Measurements from ENCODE around the gene DMAC2L.
A peak's percentile ranks its signal among the peaks of the same experiment; 100 is the strongest.

DMAC2L gene

DNA sequence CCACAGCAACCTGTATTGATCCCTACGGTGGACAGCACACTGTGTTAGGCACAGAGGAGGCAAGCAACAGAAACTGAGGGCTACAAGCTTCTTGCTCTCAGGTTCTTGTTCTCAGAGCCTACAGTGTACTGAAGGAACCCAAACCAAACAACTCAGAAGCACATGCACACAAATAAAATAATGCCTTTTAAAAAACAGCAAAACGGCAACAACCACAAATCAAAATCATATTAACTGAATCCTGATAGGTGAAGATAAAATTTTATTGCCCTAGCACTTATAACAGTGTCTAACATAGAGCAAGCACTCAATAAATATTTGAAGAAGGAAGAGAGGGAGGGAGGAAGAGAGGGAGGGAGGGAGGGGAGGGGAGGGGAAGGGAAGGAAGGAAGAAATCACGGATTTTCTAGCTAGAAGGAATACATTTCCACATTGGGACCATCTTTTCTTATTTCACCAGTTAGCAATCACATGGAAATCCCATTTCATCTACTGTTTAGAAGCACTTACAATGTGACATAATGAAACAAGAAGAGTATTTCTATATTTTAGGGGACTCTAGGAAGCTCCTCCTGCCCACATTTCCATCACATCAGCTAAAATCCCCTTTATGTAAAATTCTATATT lies 27.2 kb downstream of the DMAC2L start:
- no peak overlapping the region for H3K27ac ChIP-seq (ENCODE audit: low read depth, low read length)
- H2BK120ac ChIP-seq (ENCODE audit: insufficient read depth, low read length, poor library complexity), result no peak overlapping the region
- no peak overlapping the region for H4K8ac ChIP-seq (ENCODE audit: low read depth, low read length)
- no peak overlapping the region for H4K12ac ChIP-seq (ENCODE audit: low read depth, low read length)
- H3K23ac ChIP-seq (ENCODE audit: low read length), result no peak overlapping the region
- DNase-seq, result no peak
- H2AFZ ChIP-seq (ENCODE audit: insufficient read depth, low read length, poor library complexity), result no peak overlapping the region
- H2BK12ac ChIP-seq (ENCODE audit: low read length), result no peak overlapping the region
- no peak overlapping the region for H2AK5ac ChIP-seq (ENCODE audit: low read length)
- no peak overlapping the region for H2BK5ac ChIP-seq (ENCODE audit: low read depth, low read length, poor library complexity)
- H3K4me1 ChIP-seq (ENCODE audit: control insufficient read depth in 1 of 2, insufficient read depth in 2 of 2, low read length in 2 of 2), result peaks cover 4 to 13% of the 10 kb centered on the region in 2 experiments
- no peak overlapping the region for H3K4me2 ChIP-seq (ENCODE audit: low read length)
- no peaks in the 10 kb centered on the region for H3K27me3 ChIP-seq (ENCODE audit: insufficient read depth, low read length)
- no peaks in the 10 kb centered on the region for H3K9me3 ChIP-seq (ENCODE audit: insufficient read depth, low read depth, low read length)
- H3K36me3 ChIP-seq (ENCODE audit: control insufficient read depth in 1 of 2, insufficient read depth in 2 of 2, low read length in 2 of 2), result no peaks in the 10 kb centered on the region
- no peak overlapping the region for H3K4me3 ChIP-seq (ENCODE audit: low read depth, low read length)
- no peak overlapping the region for H3K18ac ChIP-seq (ENCODE audit: low read length)
- no peaks in the 10 kb centered on the region for H3K79me2 ChIP-seq (ENCODE audit: control insufficient read depth, insufficient read depth, low read length, poor library complexity)
- H4K91ac ChIP-seq (ENCODE audit: low read depth, low read length), result no peak overlapping the region
- H3K9ac ChIP-seq (ENCODE audit: low read length), result no peak overlapping the region
- peaks cover 5% of the 10 kb centered on the region for H3K79me1 ChIP-seq (ENCODE audit: low read length)
- H3K4ac ChIP-seq (ENCODE audit: low read depth, low read length), result no peak overlapping the region
- H3K14ac ChIP-seq (ENCODE audit: low read length), result no peak overlapping the region
- no CpG with 5 or more reads among the region's 3 CpGs for WGBS (ENCODE audit: extremely low coverage, insufficient coverage, insufficient read length)

DNA sequence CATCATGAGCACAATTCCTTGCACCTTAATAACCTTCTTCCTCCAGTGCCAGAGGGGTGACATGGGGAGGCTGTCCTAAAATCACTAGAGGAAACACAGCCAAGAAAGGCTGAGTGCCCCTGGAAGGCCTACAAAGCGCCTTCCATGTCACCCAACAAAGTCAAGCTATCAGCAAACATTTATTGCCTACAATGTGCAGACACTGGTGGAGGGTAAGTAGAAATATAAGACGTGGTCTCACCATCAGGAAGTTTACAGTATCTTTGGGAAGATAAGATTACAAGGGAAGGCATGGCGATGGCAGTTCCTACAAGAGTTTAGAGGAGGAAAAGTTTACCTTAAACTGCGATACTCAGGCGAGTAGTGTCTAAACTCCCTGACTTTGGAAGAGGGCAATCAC lies 27.9 kb downstream of the DMAC2L start:
- H4K12ac ChIP-seq (ENCODE audit: low read depth, low read length), result no peak overlapping the region
- H3K9ac ChIP-seq (ENCODE audit: low read length), result no peak overlapping the region
- no peak overlapping the region for H3K27ac ChIP-seq (ENCODE audit: low read depth, low read length)
- H3K9me3 ChIP-seq (ENCODE audit: insufficient read depth, low read depth, low read length), result no peaks in the 10 kb centered on the region
- no CpG with 5 or more reads among the region's 5 CpGs for WGBS (ENCODE audit: extremely low coverage, insufficient coverage, insufficient read length)
- peaks cover 4 to 11% of the 10 kb centered on the region in 2 experiments for H3K4me1 ChIP-seq (ENCODE audit: control insufficient read depth in 1 of 2, insufficient read depth in 2 of 2, low read length in 2 of 2)
- no peak overlapping the region for H3K18ac ChIP-seq (ENCODE audit: low read length)
- H4K91ac ChIP-seq (ENCODE audit: low read depth, low read length), result no peak overlapping the region
- no peak overlapping the region for H3K23ac ChIP-seq (ENCODE audit: low read length)
- H2AK5ac ChIP-seq (ENCODE audit: low read length), result no peak overlapping the region
- no peaks in the 10 kb centered on the region for H3K27me3 ChIP-seq (ENCODE audit: insufficient read depth, low read length)
- no peak overlapping the region for H2BK120ac ChIP-seq (ENCODE audit: insufficient read depth, low read length, poor library complexity)
- no peak overlapping the region for H2BK12ac ChIP-seq (ENCODE audit: low read length)
- H3K4me2 ChIP-seq (ENCODE audit: low read length), result no peak overlapping the region
- no peak overlapping the region for H2AFZ ChIP-seq (ENCODE audit: insufficient read depth, low read length, poor library complexity)
- no peak for DNase-seq
- no peak overlapping the region for H4K8ac ChIP-seq (ENCODE audit: low read depth, low read length)
- no peak overlapping the region for H3K4ac ChIP-seq (ENCODE audit: low read depth, low read length)
- no peaks in the 10 kb centered on the region for H3K79me2 ChIP-seq (ENCODE audit: control insufficient read depth, insufficient read depth, low read length, poor library complexity)
- no peak overlapping the region for H3K14ac ChIP-seq (ENCODE audit: low read length)
- H3K4me3 ChIP-seq (ENCODE audit: low read depth, low read length), result no peak overlapping the region
- H2BK5ac ChIP-seq (ENCODE audit: low read depth, low read length, poor library complexity), result no peak overlapping the region
- H3K36me3 ChIP-seq (ENCODE audit: control insufficient read depth in 1 of 2, insufficient read depth in 2 of 2, low read length in 2 of 2), result no peaks in the 10 kb centered on the region
- H3K79me1 ChIP-seq (ENCODE audit: low read length), result peaks cover 3% of the 10 kb centered on the region

DNA sequence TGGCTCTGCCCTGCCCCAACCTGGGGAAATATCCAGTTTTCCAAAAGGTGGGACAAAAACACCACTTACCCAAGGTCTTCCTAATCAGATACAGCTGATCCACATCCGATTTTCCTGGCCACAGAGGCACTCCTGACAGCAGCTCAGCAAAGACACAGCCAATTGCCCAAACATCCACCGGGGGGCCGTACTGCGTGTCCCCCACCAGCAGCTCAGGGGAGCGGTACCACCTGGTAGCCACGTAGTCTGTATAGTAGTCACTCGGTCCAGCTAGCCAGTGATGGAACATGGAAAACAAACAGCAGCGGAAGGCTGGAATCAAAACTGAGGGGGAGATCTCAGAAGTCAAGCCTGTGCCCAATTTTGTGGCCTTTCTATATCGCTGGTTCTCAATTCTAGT lies 28.8 kb downstream of the DMAC2L start:
- Histone ChIP-seq H2BK12ac (ENCODE audit: low read length) (no peak overlapping the region), H3K9ac (ENCODE audit: low read length) (no peak overlapping the region), H2BK120ac (ENCODE audit: insufficient read depth, low read length, poor library complexity) (no peak overlapping the region), H2AK5ac (ENCODE audit: low read length) (peak overlapping the region; percentile 72), H3K36me3 (ENCODE audit: control insufficient read depth in 1 of 2, insufficient read depth in 2 of 2, low read length in 2 of 2) (no peaks in the 10 kb centered on the region), H3K79me1 (ENCODE audit: low read length) (peaks cover 2% of the 10 kb centered on the region), H3K4ac (ENCODE audit: low read depth, low read length) (no peak overlapping the region), H4K91ac (ENCODE audit: low read depth, low read length) (no peak overlapping the region), H3K4me2 (ENCODE audit: low read length) (no peak overlapping the region), H3K27me3 (ENCODE audit: insufficient read depth, low read length) (no peaks in the 10 kb centered on the region), H3K18ac (ENCODE audit: low read length) (no peak overlapping the region), H2AFZ (ENCODE audit: insufficient read depth, low read length, poor library complexity) (no peak overlapping the region), H3K79me2 (ENCODE audit: control insufficient read depth, insufficient read depth, low read length, poor library complexity) (no peaks in the 10 kb centered on the region), H3K9me3 (ENCODE audit: insufficient read depth, low read depth, low read length) (no peaks in the 10 kb centered on the region), H4K8ac (ENCODE audit: low read depth, low read length) (no peak overlapping the region), H3K23ac (ENCODE audit: low read length) (no peak overlapping the region), H4K12ac (ENCODE audit: low read depth, low read length) (no peak overlapping the region), H3K14ac (ENCODE audit: low read length) (no peak overlapping the region), H2BK5ac (ENCODE audit: low read depth, low read length, poor library complexity) (no peak overlapping the region), H3K27ac (ENCODE audit: low read depth, low read length) (no peak overlapping the region), H3K4me1 (ENCODE audit: control insufficient read depth in 1 of 2, insufficient read depth in 2 of 2, low read length in 2 of 2) (peaks cover 2 to 4% of the 10 kb centered on the region in 2 experiments), H3K4me3 (ENCODE audit: low read depth, low read length) (no peak overlapping the region)
- no peak for DNase-seq
- no CpG with 5 or more reads among the region's 9 CpGs for WGBS (ENCODE audit: extremely low coverage, insufficient coverage, insufficient read length)

DNA sequence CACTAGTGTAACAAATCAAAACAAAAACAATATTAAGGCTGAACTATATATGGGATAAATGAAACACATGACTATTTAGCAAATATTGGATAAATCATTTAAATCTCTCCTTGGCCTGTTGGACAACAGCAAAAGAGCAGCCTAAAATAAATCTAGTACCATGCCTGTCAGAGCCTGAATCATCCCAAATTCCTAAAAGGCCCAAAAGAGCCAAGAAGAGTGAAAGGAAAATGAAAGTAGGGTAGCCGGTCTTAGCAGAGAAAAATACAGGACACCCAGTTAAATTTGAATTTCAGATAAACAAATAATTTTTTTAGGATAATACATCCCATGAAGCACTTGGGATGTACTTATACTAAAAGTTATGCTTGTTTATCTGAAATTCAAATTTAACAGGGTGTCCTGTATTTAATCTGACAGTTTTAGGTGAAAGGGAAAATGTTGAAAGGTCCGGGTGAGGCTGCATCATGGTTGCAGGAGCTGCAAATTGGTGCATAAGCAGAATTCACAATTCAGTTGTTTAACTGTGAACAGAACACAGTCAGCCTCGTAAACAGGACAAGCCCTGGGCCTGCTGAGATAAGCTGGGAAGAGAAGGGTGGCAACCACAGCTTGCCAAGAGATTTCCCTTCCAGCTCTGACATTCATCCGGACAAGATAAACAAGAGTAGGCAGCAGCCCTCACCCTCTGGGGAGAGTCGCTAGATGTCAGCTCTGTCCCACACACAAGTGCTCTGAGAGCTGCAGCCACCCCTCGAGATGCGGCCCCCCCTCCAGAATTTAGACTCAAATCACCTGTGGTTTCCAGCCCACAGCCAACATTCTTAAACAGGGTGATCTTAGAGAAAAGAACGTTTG lies 30.3 kb downstream of the DMAC2L start:
- WGBS (ENCODE audit: extremely low coverage, insufficient coverage, insufficient read length), result no CpG with 5 or more reads among the region's 8 CpGs
- Histone ChIP-seq H3K4me3 (ENCODE audit: low read depth, low read length) (no peak overlapping the region), H2BK5ac (ENCODE audit: low read depth, low read length, poor library complexity) (no peak overlapping the region), H4K12ac (ENCODE audit: low read depth, low read length) (no peak overlapping the region), H3K18ac (ENCODE audit: low read length) (no peak overlapping the region), H2AFZ (ENCODE audit: insufficient read depth, low read length, poor library complexity) (no peak overlapping the region), H3K9ac (ENCODE audit: low read length) (no peak overlapping the region), H3K4me1 (ENCODE audit: control insufficient read depth in 1 of 2, insufficient read depth in 2 of 2, low read length in 2 of 2) (peaks cover 0 to 1% of the 10 kb centered on the region in 2 experiments), H3K9me3 (ENCODE audit: insufficient read depth, low read depth, low read length) (no peaks in the 10 kb centered on the region), H2BK120ac (ENCODE audit: insufficient read depth, low read length, poor library complexity) (no peak overlapping the region), H3K36me3 (ENCODE audit: control insufficient read depth in 1 of 2, insufficient read depth in 2 of 2, low read length in 2 of 2) (no peaks in the 10 kb centered on the region), H4K91ac (ENCODE audit: low read depth, low read length) (no peak overlapping the region), H3K23ac (ENCODE audit: low read length) (no peak overlapping the region), H3K79me2 (ENCODE audit: control insufficient read depth, insufficient read depth, low read length, poor library complexity) (no peaks in the 10 kb centered on the region), H2AK5ac (ENCODE audit: low read length) (no peak overlapping the region), H2BK12ac (ENCODE audit: low read length) (no peak overlapping the region), H3K27me3 (ENCODE audit: insufficient read depth, low read length) (no peaks in the 10 kb centered on the region), H3K79me1 (ENCODE audit: low read length) (no peaks in the 10 kb centered on the region), H3K14ac (ENCODE audit: low read length) (no peak overlapping the region), H3K4me2 (ENCODE audit: low read length) (no peak overlapping the region), H3K27ac (ENCODE audit: low read depth, low read length) (no peak overlapping the region), H4K8ac (ENCODE audit: low read depth, low read length) (no peak overlapping the region), H3K4ac (ENCODE audit: low read depth, low read length) (no peak overlapping the region)
- DNase-seq, result no peak
